Neural cell (in vitro differentiated cells): ENCODE data around the gene TNFRSF8. TPM values are rescaled to one million over a fixed set of nuclear protein-coding genes. Genes with fewer than 3 reads are reported as not detected.

Experiments used
- H2AFZ ChIP-seq: fragments of 200-600, 300-800 bp; sonication (generic), shearing (Covaris generic); 2 replicates; pipeline ENCODE4 v1.6.0; 2014; ENCODE audit warnings: low read depth, mild to moderate bottlenecking, antibody characterized with exemption, low read length, moderate library complexity
- H3F3A ChIP-seq: fragments of 200-600 bp; shearing (Covaris generic); 2 replicates; pipeline ENCODE4 v1.6.1; 2016; ENCODE audit warnings: mild to moderate bottlenecking, moderate library complexity, mixed read lengths, antibody characterized with exemption, low read length; ENCODE audit not compliant: insufficient read depth, poor library complexity, severe bottlenecking
- H3K27ac ChIP-seq: fragments of 200-600, 300-800 bp; sonication (generic), shearing (Covaris generic); 2 replicates; pipeline ENCODE4 v1.5.1; 2014; ENCODE audit warnings: mild to moderate bottlenecking, low read length, moderate library complexity
- H3K27me3 ChIP-seq: fragments of 300-800, 200-600 bp; sonication (generic), shearing (Covaris generic); 2 replicates; pipeline ENCODE4 v1.6.0; 2014; ENCODE audit warnings: mild to moderate bottlenecking, low read depth, low read length, moderate library complexity; ENCODE audit not compliant: insufficient read depth
- H3K36me3 ChIP-seq: fragments of 300-800, 200-600 bp; sonication (generic), shearing (Covaris generic); 2 replicates; pipeline ENCODE4 v1.5.1; 2014; ENCODE audit warnings: mild to moderate bottlenecking, antibody characterized with exemption, low read length, moderate library complexity; ENCODE audit not compliant: insufficient read depth
- H3K4me2 ChIP-seq: fragments of 300-800, 200-600 bp; sonication (generic), shearing (Covaris generic); 2 replicates; pipeline ENCODE4 v1.6.0; 2014; ENCODE audit warnings: mild to moderate bottlenecking, low read length
- H3K4me3 ChIP-seq: fragments of 300-800, 200-600 bp; sonication (generic), shearing (Covaris generic); 2 replicates; pipeline ENCODE4 v1.5.1; 2014; ENCODE audit warnings: mild to moderate bottlenecking, low read length, moderate library complexity
- H3K79me2 ChIP-seq: fragments of 200-600 bp; shearing (Covaris generic); replicated peaks from 2 replicates; pipeline ENCODE4 v1.6.0; 2014; ENCODE audit warnings: mild to moderate bottlenecking, low read length, moderate library complexity; ENCODE audit not compliant: insufficient read depth
- H3K9ac ChIP-seq: fragments of 300-800, 200-600 bp; sonication (generic), shearing (Covaris generic); 2 replicates; pipeline ENCODE4 v1.6.1; 2016; ENCODE audit warnings: mild to moderate bottlenecking, low read length, mixed read lengths
- H3K9me2 ChIP-seq: fragments of 200-600 bp; shearing (Covaris generic); 2 replicates; pipeline ENCODE4 v1.6.1; 2016; ENCODE audit warnings: mild to moderate bottlenecking, low read length, mixed read lengths; ENCODE audit not compliant: insufficient read depth
- H3K9me3 ChIP-seq: fragments of 200-600, 300-800 bp; sonication (generic), shearing (Covaris generic); 2 replicates; pipeline ENCODE4 v1.6.1; 2016; ENCODE audit warnings: mild to moderate bottlenecking, mixed run types, low read length, moderate library complexity, mixed read lengths
- H4K20me1 ChIP-seq: fragments of 200-600 bp; shearing (Covaris generic); 2 replicates; pipeline ENCODE4 v1.6.1; 2016; ENCODE audit warnings: mild to moderate bottlenecking, mixed run types; ENCODE audit not compliant: insufficient read depth
- EP300 ChIP-seq: fragments of 450-650 bp; conservative IDR thresholded peaks from 2 replicates; pipeline ENCODE4 v1.6.1; 2014; ENCODE audit warnings: antibody characterized with exemption, mild to moderate bottlenecking, moderate library complexity; ENCODE audit not compliant: poor library complexity, severe bottlenecking
- EZH2 ChIP-seq: fragments of 200-600, 300-800 bp; shearing (Covaris generic), sonication (generic); IDR thresholded peaks from 2 replicates; pipeline ENCODE4 v1.6.1; 2014; ENCODE audit warnings: antibody characterized with exemption, low read length, borderline replicate concordance, mild to moderate bottlenecking; ENCODE audit not compliant: insufficient read depth, poor library complexity, severe bottlenecking
- MXI1 ChIP-seq: fragments of 450-650 bp; conservative IDR thresholded peaks from 2 replicates; pipeline ENCODE4 v1.6.1; 2014; ENCODE audit warnings: antibody characterized with exemption, mild to moderate bottlenecking; ENCODE audit not compliant: poor library complexity, severe bottlenecking
- POLR2AphosphoS5 ChIP-seq: IDR thresholded peaks from 2 replicates; pipeline ENCODE4 v1.6.1; 2012
- RAD21 ChIP-seq: fragments of 450-650 bp; conservative IDR thresholded peaks from 2 replicates; pipeline ENCODE4 v1.6.1; 2014; ENCODE audit warnings: antibody characterized with exemption, mild to moderate bottlenecking, moderate library complexity
- REST ChIP-seq: IDR thresholded peaks from 2 replicates; pipeline ENCODE4 v1.6.1; 2012; ENCODE audit warnings: borderline replicate concordance
- SMC3 ChIP-seq: fragments of 450-650 bp; conservative IDR thresholded peaks from 2 replicates; pipeline ENCODE4 v1.6.1; 2014; ENCODE audit warnings: antibody characterized with exemption, mild to moderate bottlenecking, moderate library complexity; ENCODE audit not compliant: poor library complexity
- TAF1 ChIP-seq: IDR thresholded peaks from 2 replicates; pipeline ENCODE4 v1.6.1; 2012; ENCODE audit warnings: low read depth
- polyA plus RNA-seq: library from polyadenylated mRNA; depleted of rRNA; stranded (reverse); fragments of >200 nt; gene quantifications from 2 replicates; pipeline ENCODE4 v1.2.3, GENCODE V29; 2014
- TF ChIP-seq, protein P1 (sequence below): fragments of 450-650 bp; IDR thresholded peaks from 2 replicates; pipeline ENCODE4 v1.5.1; 2014; ENCODE audit warnings: antibody characterized with exemption, mild to moderate bottlenecking, moderate library complexity; ENCODE audit not compliant: poor library complexity, severe bottlenecking

Gene TNFRSF8
- polyA plus RNA-seq, 1 donor from 2014 or later = not detected

DNA sequence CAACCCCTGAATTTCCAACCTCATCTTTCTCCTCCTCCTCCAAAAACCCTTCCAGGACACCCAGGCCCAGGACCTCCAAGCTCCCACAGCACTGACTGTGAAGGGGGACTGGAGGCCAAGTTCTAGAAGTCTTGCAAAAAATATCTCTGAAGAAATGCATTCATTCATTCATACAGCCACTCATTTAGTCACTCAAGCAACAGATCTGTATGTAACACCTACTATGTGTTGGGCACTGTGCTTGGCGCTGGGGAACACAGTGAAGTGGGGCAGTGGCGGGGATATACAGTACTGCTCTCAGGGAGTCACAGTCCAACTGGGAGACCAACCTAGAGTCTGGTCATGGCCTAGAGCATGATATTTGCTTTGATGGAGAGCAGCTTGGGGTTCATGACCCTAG lies 88.4 kb downstream of the TNFRSF8 start:
- Histone ChIP-seq H3K4me2 (no peak overlapping the region), H3F3A (no peaks in the 10 kb centered on the region), H3K79me2 (no peaks in the 10 kb centered on the region), H3K9me3 (no peaks in the 10 kb centered on the region), H3K36me3 (no peaks in the 10 kb centered on the region), H4K20me1 (no peaks in the 10 kb centered on the region), H3K27ac (no peak overlapping the region), H3K9ac (no peak overlapping the region), H2AFZ (no peak overlapping the region), H3K9me2 (no peaks in the 10 kb centered on the region), H3K4me3 (no peak overlapping the region), H3K27me3 (no peaks in the 10 kb centered on the region)
- no peak for TF ChIP-seq EP300
- no peak for TF ChIP-seq TAF1
- TF ChIP-seq MXI1 = no peak
- TF ChIP-seq POLR2AphosphoS5 = no peak
- TF ChIP-seq SMC3 = no peak
- TF ChIP-seq RAD21 = no peak
- TF ChIP-seq, protein P1, sequence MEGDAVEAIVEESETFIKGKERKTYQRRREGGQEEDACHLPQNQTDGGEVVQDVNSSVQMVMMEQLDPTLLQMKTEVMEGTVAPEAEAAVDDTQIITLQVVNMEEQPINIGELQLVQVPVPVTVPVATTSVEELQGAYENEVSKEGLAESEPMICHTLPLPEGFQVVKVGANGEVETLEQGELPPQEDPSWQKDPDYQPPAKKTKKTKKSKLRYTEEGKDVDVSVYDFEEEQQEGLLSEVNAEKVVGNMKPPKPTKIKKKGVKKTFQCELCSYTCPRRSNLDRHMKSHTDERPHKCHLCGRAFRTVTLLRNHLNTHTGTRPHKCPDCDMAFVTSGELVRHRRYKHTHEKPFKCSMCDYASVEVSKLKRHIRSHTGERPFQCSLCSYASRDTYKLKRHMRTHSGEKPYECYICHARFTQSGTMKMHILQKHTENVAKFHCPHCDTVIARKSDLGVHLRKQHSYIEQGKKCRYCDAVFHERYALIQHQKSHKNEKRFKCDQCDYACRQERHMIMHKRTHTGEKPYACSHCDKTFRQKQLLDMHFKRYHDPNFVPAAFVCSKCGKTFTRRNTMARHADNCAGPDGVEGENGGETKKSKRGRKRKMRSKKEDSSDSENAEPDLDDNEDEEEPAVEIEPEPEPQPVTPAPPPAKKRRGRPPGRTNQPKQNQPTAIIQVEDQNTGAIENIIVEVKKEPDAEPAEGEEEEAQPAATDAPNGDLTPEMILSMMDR = no peak
- TF ChIP-seq REST = no peak
- TF ChIP-seq EZH2 = no peak

GRCh38 chr1:12152113-12152891 lies 89.2 kb downstream of the TNFRSF8 start:
- Histone ChIP-seq H3K79me2 (no peaks in the 10 kb centered on the region), H3K9me2 (no peaks in the 10 kb centered on the region), H3K27ac (no peak overlapping the region), H3K4me3 (no peak overlapping the region), H3K9me3 (no peaks in the 10 kb centered on the region), H3K4me2 (no peak overlapping the region), H4K20me1 (no peaks in the 10 kb centered on the region), H3K9ac (no peak overlapping the region), H3K36me3 (no peaks in the 10 kb centered on the region), H2AFZ (no peak overlapping the region), H3K27me3 (no peaks in the 10 kb centered on the region), H3F3A (no peaks in the 10 kb centered on the region)
- TF ChIP-seq REST = no peak
- TF ChIP-seq SMC3 = no peak
- no peak for TF ChIP-seq EP300
- TF ChIP-seq, protein P1 = no peak
- TF ChIP-seq POLR2AphosphoS5 = no peak
- no peak for TF ChIP-seq MXI1
- no peak for TF ChIP-seq TAF1
- TF ChIP-seq EZH2 = no peak
- no peak for TF ChIP-seq RAD21
